Small intestine (tissue), 7 donors: Measurements from ENCODE around the gene DPF1. TPM values are rescaled to one million over a fixed set of nuclear protein-coding genes. Genes with fewer than 3 reads are reported as not detected.
"Not testable (repeated sequence)": the region's sequence is repeated elsewhere in the genome, so short reads cannot be mapped to it uniquely, and the experiment has no call there.

ENCODE experiments used
- DNase-seq, 2 donors: peaks; one replicate each; pipeline versions ENCODE4 v3.0.0 to v3.0.0-alpha.2; 2013
- FAIRE-seq: peaks from 2 replicates; lab custom pipeline; 2012; peaks lifted over from hg19 to GRCh38; lab: Jason Lieb, UNC
- H3K27ac ChIP-seq, 3 donors: one replicate each; pipeline ENCODE4 v1.5.1; 2013; ENCODE audit warnings: low read length in 2 of 3, mild to moderate bottlenecking in 2 of 3, control low read depth in 1 of 3, inconsistent platforms in 1 of 3, low read depth in 1 of 3, moderate library complexity in 1 of 3
- H3K27me3 ChIP-seq, 3 donors: one replicate each; pipeline ENCODE4 v1.6.1; 2013; ENCODE audit warnings: low read length in 3 of 3, inconsistent platforms in 1 of 3; ENCODE audit not compliant: control insufficient read depth in 3 of 3, insufficient read depth in 3 of 3
- H3K36me3 ChIP-seq, 3 donors: one replicate each; pipeline ENCODE4 v1.6.1; 2013; ENCODE audit warnings: low read length in 3 of 3, inconsistent platforms in 1 of 3, low read depth in 1 of 3, mild to moderate bottlenecking in 1 of 3, moderate library complexity in 1 of 3; ENCODE audit not compliant: control insufficient read depth in 3 of 3, insufficient read depth in 2 of 3
- H3K4me1 ChIP-seq, 3 donors: one replicate each; pipeline ENCODE4 v1.6.1; 2013; ENCODE audit warnings: low read length in 2 of 3, inconsistent platforms in 1 of 3, low read depth in 1 of 3, mild to moderate bottlenecking in 1 of 3, moderate library complexity in 1 of 3; ENCODE audit not compliant: control insufficient read depth in 3 of 3, insufficient read depth in 2 of 3
- H3K4me3 ChIP-seq, 3 donors: one replicate each; pipeline ENCODE4 v1.5.1; 2013; ENCODE audit warnings: low read length in 3 of 3, control low read depth in 1 of 3, inconsistent platforms in 1 of 3, low read depth in 1 of 3, mild to moderate bottlenecking in 1 of 3, moderate library complexity in 1 of 3
- H3K9me3 ChIP-seq, 2 donors: one replicate each; pipeline ENCODE4 v1.6.1; 2013; ENCODE audit warnings: low read depth in 1 of 2, low read length in 1 of 2; ENCODE audit not compliant: control insufficient read depth in 2 of 2, insufficient read depth in 1 of 2
- WGBS, 3 donors: extraction: QIAGEN DNeasy Blood & Tissue Kit; methylation state at CpG; one replicate each; pipeline ENCODE4 v1.1.7; 2013; 5-methylcytosine and 5-hydroxymethylcytosine counted together
- polyA plus RNA-seq, 4 donors: library from polyadenylated mRNA; stranded (reverse) in 3 of 4; unstranded in 1 of 4; fragments of 200-250 nt in 3 of 4; fragments of 120-200 nt in 1 of 4; gene quantifications; one replicate each; pipeline versions ENCODE4 v1.2.1 to v1.2.3, GENCODE V29; 2013
- donor health status: healthy with polysubstance abuse.
- donor health status: control.
- donor health status: control.
- donor health status: Bipolar disorder and iron deficiency.
- donor health status: healthy.

DPF1 gene
- polyA plus RNA-seq, 4 donors = 0.39 to 0.64 TPM; not detected in 2

GRCh38 chr19:38245826-38246498 lies 21.9 kb upstream of the DPF1 start:
- no peak for FAIRE-seq
- Histone ChIP-seq H3K4me1 (peaks cover 0 to 34% (median 2%) of the 10 kb centered on the region in 3 donors), H3K4me3 (no peak overlapping the region), H3K27me3 (no peaks in the 10 kb centered on the region), H3K36me3 (peaks cover 0 to 4% (median 0%) of the 10 kb centered on the region in 3 donors), H3K9me3 (peaks cover 0 to 4% of the 10 kb centered on the region in 2 donors), H3K27ac (peak overlapping the region in 1 of 3 donors; percentile 40)
- 63 to 79% (median 74%) methylated on average over 12 to 14 of the region's 14 CpGs for WGBS, 3 donors
- DNase-seq = no peak

- Histone ChIP-seq H3K36me3 (peaks cover 0 to 1% (median 0%) of the 10 kb centered on the region in 3 donors), H3K4me1 (peaks cover 0 to 18% (median 0%) of the 10 kb centered on the region in 3 donors), H3K27me3 (no peaks in the 10 kb centered on the region), H3K4me3 (peak overlapping the region in 1 of 3 donors; percentile 25), H3K27ac (no peak overlapping the region), H3K9me3 (no peaks in the 10 kb centered on the region)
- 45 to 66% (median 53%) methylated on average over 14 to 15 of the region's 15 CpGs for WGBS, 3 donors
- no peak for DNase-seq
- no peak for FAIRE-seq
Observed at GRCh38 chr19:38243279-38243673, 19.3 kb upstream of the DPF1 start.

- FAIRE-seq (no peak), DNase-seq (no peak)
- H3K4me3 ChIP-seq = no peak overlapping the region
- H3K36me3 ChIP-seq = no peaks in the 10 kb centered on the region
- H3K4me1 ChIP-seq = peaks cover 0 to 8% (median 0%) of the 10 kb centered on the region in 3 donors
- no peak overlapping the region for H3K27ac ChIP-seq
- H3K9me3 ChIP-seq = no peaks in the 10 kb centered on the region
- peaks cover 0 to 3% (median 0%) of the 10 kb centered on the region in 3 donors for H3K27me3 ChIP-seq
- 67 to 75% (median 74%) methylated on average over 8 of the region's 8 CpGs for WGBS, 3 donors
Observed at GRCh38 chr19:38239816-38240215, 15.8 kb upstream of the DPF1 start.

- peaks cover 3 to 24% (median 5%) of the 10 kb centered on the region in 3 donors for H3K27me3 ChIP-seq
- FAIRE-seq (no peak), DNase-seq (no peak)
- H3K36me3 ChIP-seq = no peaks in the 10 kb centered on the region
- no peak overlapping the region for H3K27ac ChIP-seq
- no peaks in the 10 kb centered on the region for H3K4me1 ChIP-seq
- no peaks in the 10 kb centered on the region for H3K9me3 ChIP-seq
- WGBS, 3 donors = 89 to 95% (median 94%) methylated on average over 4 of the region's 4 CpGs
- no peak overlapping the region for H3K4me3 ChIP-seq
Observed at GRCh38 chr19:38234615-38235014, 10.6 kb upstream of the DPF1 start.

DNA sequence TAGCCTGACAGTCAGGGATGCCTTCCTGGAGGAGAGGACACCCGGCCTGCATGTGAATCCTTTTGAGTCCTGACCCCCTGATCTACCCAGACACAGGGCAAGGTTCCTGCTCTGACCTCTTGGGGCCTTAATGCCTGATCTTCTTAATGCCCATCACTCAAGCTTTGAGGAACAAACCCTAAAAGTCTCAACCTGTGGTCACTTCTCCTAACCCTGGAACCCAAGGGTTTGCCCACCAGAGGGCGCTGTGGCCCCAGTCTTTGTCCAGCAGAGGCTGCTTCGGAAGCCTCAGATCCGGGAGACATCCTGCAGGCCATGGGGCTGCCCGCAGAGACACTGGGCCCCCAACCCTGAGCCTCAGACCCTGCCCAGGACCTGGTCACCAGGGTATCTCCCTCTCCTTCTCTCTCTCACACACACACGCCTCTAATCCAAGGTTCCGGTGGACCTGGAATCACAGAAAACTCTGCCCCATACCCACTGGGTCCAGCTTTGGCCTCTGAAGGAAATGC lies 9.8 kb upstream of the DPF1 start:
- Histone ChIP-seq H3K27ac (no peak overlapping the region), H3K36me3 (no peaks in the 10 kb centered on the region), H3K4me3 (no peak overlapping the region), H3K4me1 (peaks cover under 1 to 5% (median 3%) of the 10 kb centered on the region in 3 donors), H3K27me3 (peaks cover 5 to 30% (median 8%) of the 10 kb centered on the region in 3 donors), H3K9me3 (no peaks in the 10 kb centered on the region)
- FAIRE-seq = no peak
- DNase-seq = peak; percentile 74 to 81
- 24 to 29% (median 27%) methylated on average over 6 to 7 of the region's 7 CpGs for WGBS, 3 donors

GRCh38 chr19:38231918-38232317 lies 7.9 kb upstream of the DPF1 start:
- FAIRE-seq = no peak
- no peak for DNase-seq
- Histone ChIP-seq H3K27ac (no peak overlapping the region), H3K4me1 (peaks cover 3 to 8% (median 3%) of the 10 kb centered on the region in 3 donors), H3K9me3 (no peaks in the 10 kb centered on the region), H3K27me3 (peaks cover 8 to 46% (median 20%) of the 10 kb centered on the region in 3 donors), H3K36me3 (no peaks in the 10 kb centered on the region), H3K4me3 (no peak overlapping the region)
- WGBS, 3 donors = 75 to 87% (median 84%) methylated on average over 7 of the region's 7 CpGs

DNA sequence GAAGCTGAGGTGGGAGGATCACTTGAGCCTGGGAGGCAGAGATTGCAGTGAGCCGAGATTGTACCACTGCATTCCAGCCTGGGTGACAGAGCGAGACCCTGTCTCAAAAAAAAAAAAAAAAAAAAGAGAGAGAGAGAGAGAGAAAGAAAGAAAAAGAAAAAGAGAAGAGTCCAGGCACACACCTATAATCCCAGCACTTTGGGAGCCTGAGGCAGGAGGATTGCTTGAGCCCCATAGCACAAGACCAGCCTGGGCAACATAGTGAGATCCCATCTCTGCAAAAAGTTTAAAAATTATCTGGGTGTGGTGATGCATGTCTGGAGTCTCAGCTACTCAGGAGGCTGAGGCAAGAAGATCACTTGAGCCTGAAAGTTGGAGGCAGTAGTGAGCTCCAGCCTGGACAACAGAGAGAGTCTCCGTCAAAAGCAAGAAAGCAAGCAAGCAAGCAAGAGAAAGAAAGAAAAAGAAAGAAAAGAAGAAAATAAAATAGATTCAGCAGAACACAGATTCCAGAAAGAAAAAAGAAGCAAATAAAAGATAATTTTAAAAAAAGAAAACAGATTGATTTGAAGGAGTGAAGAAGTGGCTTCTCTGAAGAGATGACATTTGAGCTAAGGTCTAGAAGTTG lies 6.6 kb upstream of the DPF1 start:
- H3K36me3 ChIP-seq, H3K4me3 ChIP-seq, H3K4me1 ChIP-seq, H3K9me3 ChIP-seq, FAIRE-seq, DNase-seq, H3K27ac ChIP-seq: not testable (repeated sequence)
- peaks cover 8 to 52% (median 27%) of the 10 kb centered on the region in 3 donors for H3K27me3 ChIP-seq
- WGBS, 3 donors = 43 to 81% (median 72%) methylated on average over 2 to 3 of the region's 3 CpGs

DNA sequence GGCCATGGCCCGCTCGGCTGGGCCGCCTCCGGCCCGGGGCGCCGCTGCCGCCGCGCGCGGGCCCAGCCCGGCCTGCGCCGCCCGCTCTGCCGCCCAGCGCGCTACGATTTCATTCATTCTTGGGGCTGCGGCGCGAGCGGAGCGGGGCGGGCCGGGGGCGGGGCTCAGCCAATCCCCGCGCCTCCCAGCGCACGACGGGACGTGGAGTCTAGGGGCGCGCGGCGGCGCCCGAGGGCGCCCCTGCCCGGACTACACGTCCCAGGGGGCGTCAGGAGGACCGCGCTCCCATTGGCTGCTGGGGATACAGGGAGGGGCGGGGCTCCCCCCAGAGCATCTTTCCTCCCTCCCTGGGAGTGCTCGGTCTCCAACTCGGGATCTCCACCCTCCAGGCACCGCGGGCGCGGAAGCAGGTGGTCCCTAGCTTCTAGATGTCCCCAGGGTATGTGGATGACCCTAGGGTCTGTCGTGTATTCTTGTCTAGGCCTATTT lies 5.6 kb upstream of the DPF1 start:
- no peaks in the 10 kb centered on the region for H3K9me3 ChIP-seq
- 1 to 3% (median 1%) methylated on average over 18 to 54 of the region's 54 CpGs for WGBS, 3 donors
- peaks cover 3 to 8% (median 3%) of the 10 kb centered on the region in 3 donors for H3K4me1 ChIP-seq
- DNase-seq (peak; percentile 37 to 74), FAIRE-seq (no peak)
- H3K36me3 ChIP-seq = no peaks in the 10 kb centered on the region
- peak overlapping the region in 1 of 3 donors; percentile 16 for H3K4me3 ChIP-seq
- H3K27ac ChIP-seq = no peak overlapping the region
- peaks cover 8 to 53% (median 27%) of the 10 kb centered on the region in 3 donors for H3K27me3 ChIP-seq
